ENCODE data around the gene TUBGCP6.

DNA sequence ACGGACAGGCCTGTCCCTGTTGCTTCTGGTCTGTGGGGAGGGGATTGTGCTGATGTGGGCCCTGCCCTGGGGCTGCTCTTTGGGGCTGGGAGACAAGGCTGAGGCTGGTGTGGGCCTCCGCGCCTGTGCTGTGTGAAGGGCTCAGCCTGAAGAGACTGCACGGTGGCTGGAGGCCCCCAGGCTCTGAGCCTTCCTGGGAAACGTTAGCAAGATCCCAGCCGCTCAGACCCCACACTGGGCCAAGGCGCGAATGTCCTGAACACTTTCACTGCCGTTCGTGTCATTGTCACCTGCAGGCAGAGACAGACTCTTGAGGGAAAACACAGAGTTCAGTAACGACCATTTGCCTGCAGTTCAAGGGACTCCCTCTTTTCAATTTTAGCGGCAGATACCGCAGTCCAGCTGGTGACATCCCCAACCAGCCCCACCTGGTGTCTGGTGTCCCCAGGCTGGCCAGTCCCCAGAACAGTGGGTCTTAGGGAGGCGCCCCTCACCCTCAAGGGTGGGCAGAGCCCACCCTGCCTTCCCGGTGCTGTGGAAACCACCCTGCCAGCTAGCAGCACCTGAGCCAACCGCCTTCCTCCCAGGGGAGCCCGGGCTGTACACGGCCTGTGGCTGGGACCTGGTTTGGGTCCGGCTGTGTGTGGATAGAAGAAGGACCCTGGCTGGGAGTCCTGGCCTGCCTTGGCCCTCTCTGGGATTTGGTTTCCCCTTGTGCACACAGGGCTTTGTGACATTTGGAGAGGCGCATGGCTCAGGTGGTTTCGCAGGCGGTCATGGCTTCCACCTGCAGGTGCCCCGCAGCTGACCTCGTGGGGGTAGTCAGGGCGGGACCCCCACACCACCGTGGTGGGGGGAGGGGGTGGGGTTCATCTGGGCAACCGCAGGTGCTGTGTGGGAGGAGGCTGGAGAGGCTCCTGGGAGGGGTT is 68.6 kb downstream of the TUBGCP6 start:
- TF ChIP-seq POLR2A (IDR thresholded peaks at IDR 0.05; ENCODE audit: low read length) (no peak), GATA1 (IDR thresholded peaks at IDR 0.05; ENCODE audit: low read depth, low read length) (no peak)
